Activated CD4-positive, alpha-beta memory T cell treated with anti-CD3 and anti-CD28 coated beads, Interleukin-2, amount 10 ng/mL, durations not matched to agents 7 days and 5 days (primary cell): Measurements from ENCODE around the gene GRIA1. TPM values are rescaled to one million over a fixed set of nuclear protein-coding genes. Genes with fewer than 3 reads are reported as not detected.

Source experiments
- CTCF ChIA-PET: fragments of 350-600 bp; sonication (Branson Sonifier 250); formaldehyde crosslinking; loops from one replicate; lab custom pipeline; 2021; ENCODE audit warnings: antibody characterized with exemption, inconsistent platforms; lab: Charles Lee
- POLR2A ChIA-PET: fragments of 350-600 bp; sonication (Branson Sonifier 250); formaldehyde crosslinking; loops from one replicate; lab custom pipeline; 2021; ENCODE audit warnings: antibody characterized with exemption; lab: Charles Lee
- DNase-seq: peaks from one replicate; pipeline ENCODE4 v3.0.0-alpha.2; 2020
- H3K27ac Mint-ChIP-seq: one replicate; pipeline ENCODE4 v1.8.0; 2021; ENCODE audit warnings: mild to moderate bottlenecking, mixed read lengths
- H3K27me3 Mint-ChIP-seq: one replicate; pipeline ENCODE4 v1.8.0; 2021; ENCODE audit warnings: mixed read lengths
- H3K36me3 Mint-ChIP-seq: one replicate; pipeline ENCODE4 v1.8.0; 2021; ENCODE audit warnings: low read depth, mixed read lengths
- H3K4me1 Mint-ChIP-seq: one replicate; pipeline ENCODE4 v1.8.0; 2021; ENCODE audit warnings: mixed read lengths
- H3K4me3 Mint-ChIP-seq: one replicate; pipeline ENCODE4 v1.8.0; 2021; ENCODE audit warnings: mild to moderate bottlenecking, mixed read lengths
- H3K9me3 Mint-ChIP-seq: one replicate; pipeline ENCODE4 v1.8.0; 2021; ENCODE audit warnings: mixed read lengths
- total RNA-seq, 2 experiments: library from RNA; stranded (reverse); gene quantifications; one replicate each; pipeline ENCODE4 v1.2.3, GENCODE V29; 2021

The GRIA1 gene
- total RNA-seq, 2 experiments from 2014 or later = not detected

DNA sequence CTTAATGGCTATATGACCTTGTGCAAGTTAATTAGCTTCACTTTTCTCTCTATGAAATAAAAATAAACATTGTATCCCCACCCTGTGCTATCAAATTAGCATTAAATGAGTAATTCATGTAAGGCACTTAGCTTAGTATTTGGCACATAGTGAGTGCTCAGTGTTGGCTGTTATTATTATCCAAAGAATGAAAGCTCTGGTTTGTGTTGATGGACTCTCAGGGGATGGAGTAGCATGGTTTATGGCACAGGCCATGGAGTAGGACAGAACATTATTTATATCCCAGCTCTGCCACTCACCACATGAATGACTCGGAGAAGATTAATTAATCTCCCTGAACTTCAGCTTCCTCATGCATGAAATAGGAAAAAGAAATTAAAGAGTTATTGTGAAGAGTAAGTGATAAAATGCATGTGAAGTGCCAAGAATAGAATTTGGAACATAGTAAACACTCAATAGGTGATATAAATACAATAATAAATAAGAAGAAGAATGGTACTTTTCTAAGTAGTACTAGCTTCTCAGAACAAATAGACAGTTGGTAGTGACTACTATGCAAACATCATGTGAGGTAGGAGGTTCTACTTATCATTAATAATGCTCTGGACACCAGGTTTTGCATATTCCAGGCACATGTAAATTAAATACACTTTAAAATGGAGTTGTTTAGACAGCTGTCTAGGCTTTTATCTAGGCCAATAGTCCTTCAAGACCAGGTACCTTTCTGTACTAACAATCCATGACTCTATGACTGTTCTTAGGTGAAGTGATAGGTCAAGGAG is 146.4 kb downstream of the GRIA1 start:
- Mint-ChIP-seq H3K4me1 (no peaks in the 10 kb centered on the region), H3K27ac (no peak overlapping the region), H3K9me3 (no peaks in the 10 kb centered on the region), H3K27me3 (no peaks in the 10 kb centered on the region), H3K4me3 (no peak overlapping the region), H3K36me3 (no peaks in the 10 kb centered on the region)
- ChIA-PET POLR2A (no interaction called here), CTCF (no interaction called here)
- DNase-seq = no peak

DNA sequence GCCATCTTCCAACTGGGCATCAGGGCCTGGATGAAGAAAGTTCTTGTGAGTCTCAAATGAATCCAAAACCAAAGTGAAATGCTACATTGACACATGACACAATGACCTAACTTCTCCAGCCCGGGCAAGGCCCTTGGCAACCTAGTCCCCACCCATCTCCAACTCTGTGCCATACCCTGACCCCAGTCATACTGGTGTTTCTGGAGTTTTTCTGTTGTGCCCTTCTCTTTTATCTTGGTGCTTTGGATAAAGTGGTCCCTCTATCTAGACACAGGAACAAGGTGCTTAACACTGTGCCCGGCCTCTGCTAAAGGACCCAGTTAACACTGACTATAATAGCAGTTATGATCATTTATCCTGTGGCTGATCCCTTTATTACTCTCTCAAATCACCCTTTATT is 149.8 kb downstream of the GRIA1 start:
- ChIA-PET CTCF (no interaction called here), POLR2A (no interaction called here)
- Mint-ChIP-seq H3K9me3 (no peaks in the 10 kb centered on the region), H3K27me3 (no peaks in the 10 kb centered on the region), H3K36me3 (no peaks in the 10 kb centered on the region), H3K4me1 (no peaks in the 10 kb centered on the region), H3K4me3 (no peak overlapping the region), H3K27ac (no peak overlapping the region)
- DNase-seq = no peak

DNA sequence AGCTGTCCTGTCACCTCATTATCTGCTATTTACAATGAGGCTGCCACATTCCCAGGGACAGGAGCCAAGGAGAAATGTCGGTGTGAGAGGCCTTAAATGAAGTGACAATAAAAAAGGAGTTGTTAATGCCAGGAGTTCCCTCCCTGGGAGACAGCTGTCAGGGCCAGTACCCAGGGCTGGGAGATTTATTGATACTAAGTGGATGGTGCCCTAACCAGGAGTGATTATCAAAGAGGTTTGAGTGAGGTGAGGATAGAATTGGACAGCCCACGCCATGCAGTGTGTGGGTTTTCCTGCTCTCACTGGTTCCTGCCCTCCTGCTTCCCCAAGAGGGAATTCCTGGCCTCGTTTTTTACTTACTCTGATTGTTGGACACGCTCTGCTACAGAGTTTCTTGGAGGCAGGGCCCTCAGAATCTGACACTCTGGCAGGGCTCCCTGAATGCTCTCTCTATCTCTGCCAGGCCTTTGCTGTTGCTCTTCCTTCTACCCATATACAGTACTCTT is 150.8 kb downstream of the GRIA1 start:
- CTCF ChIA-PET = no interaction called here
- H3K36me3 Mint-ChIP-seq = no peaks in the 10 kb centered on the region
- no peaks in the 10 kb centered on the region for H3K27me3 Mint-ChIP-seq
- no peaks in the 10 kb centered on the region for H3K9me3 Mint-ChIP-seq
- no peaks in the 10 kb centered on the region for H3K4me1 Mint-ChIP-seq
- no peak overlapping the region for H3K4me3 Mint-ChIP-seq
- DNase-seq = no peak
- POLR2A ChIA-PET = no interaction called here
- no peak overlapping the region for H3K27ac Mint-ChIP-seq

DNA sequence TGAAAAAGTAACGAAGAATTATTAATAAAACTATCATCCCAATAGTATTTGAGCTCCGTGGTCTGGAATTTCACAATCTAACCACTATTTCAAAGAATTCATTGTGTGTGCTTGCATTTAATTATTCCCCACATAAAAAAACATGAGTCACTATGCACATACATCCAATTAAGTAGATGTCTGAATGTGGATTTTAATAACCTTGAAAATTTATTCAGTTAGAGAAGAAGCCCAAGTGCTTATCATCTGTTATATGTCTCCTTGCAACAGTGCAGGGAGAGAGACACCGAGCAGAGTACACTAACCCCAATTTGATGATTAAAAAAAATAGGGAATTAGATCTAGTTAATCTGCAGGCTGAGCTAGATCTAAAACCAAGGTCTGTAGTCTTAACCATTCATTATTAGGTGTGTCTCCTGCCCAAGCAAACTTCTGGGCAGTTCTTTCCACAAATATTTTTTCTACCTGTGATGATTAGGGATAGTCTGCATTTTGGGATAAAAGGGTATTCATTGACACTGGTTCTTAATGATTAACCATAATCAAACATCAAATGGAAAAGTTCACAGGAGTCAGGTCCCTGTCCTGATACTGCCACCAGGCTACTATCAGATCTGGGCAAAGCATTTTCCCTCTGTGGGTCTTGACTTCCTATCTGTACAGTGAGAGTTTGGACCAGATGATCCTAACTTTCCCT is 164.2 kb downstream of the GRIA1 start:
- Mint-ChIP-seq H3K36me3 (no peaks in the 10 kb centered on the region), H3K27ac (no peak overlapping the region), H3K9me3 (no peaks in the 10 kb centered on the region), H3K4me3 (no peak overlapping the region), H3K4me1 (no peaks in the 10 kb centered on the region), H3K27me3 (no peaks in the 10 kb centered on the region)
- ChIA-PET CTCF (no interaction called here), POLR2A (no interaction called here)
- DNase-seq = no peak

DNA sequence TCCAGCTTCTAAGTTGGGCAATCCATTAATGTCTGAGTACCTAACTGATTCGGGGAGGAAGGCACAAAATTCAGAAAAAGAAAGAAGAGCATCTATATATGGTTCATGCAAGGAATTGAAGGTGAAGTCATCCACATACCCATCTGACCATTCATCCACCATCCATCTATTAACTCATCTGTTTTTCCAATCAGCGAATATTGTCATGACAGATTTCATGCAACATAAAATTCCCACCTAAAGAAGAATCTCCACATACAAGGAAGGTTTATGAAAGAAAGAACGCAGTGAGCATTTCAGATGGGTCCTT is 164.7 kb downstream of the GRIA1 start:
- no peaks in the 10 kb centered on the region for H3K27me3 Mint-ChIP-seq
- H3K4me3 Mint-ChIP-seq = no peak overlapping the region
- ChIA-PET CTCF (no interaction called here), POLR2A (no interaction called here)
- H3K27ac Mint-ChIP-seq = no peak overlapping the region
- no peaks in the 10 kb centered on the region for H3K4me1 Mint-ChIP-seq
- no peaks in the 10 kb centered on the region for H3K36me3 Mint-ChIP-seq
- no peak for DNase-seq
- H3K9me3 Mint-ChIP-seq = no peaks in the 10 kb centered on the region

DNA sequence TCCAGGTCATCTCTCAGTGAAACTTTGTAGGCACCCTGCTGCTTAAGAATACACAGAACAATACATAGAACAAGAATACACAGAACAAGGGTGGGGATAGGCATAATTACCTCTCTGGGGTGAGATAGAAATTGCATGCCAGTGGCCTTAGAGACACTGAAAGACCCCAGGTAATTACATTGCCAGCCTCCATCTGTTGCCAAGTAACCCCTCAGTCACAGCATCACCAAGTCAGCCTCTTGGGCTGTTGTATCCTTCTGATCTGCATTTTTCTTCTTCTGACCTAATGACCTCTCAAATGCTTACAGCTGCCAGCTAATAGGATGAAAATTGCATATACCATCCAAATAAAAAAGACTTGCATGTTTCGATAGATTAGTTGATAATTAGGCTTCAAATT is 167.7 kb downstream of the GRIA1 start:
- no peaks in the 10 kb centered on the region for H3K36me3 Mint-ChIP-seq
- no peak overlapping the region for H3K4me3 Mint-ChIP-seq
- H3K4me1 Mint-ChIP-seq = no peaks in the 10 kb centered on the region
- no peaks in the 10 kb centered on the region for H3K27me3 Mint-ChIP-seq
- H3K27ac Mint-ChIP-seq = no peak overlapping the region
- POLR2A ChIA-PET = no interaction called here
- CTCF ChIA-PET = no interaction called here
- no peaks in the 10 kb centered on the region for H3K9me3 Mint-ChIP-seq
- DNase-seq = no peak

DNA sequence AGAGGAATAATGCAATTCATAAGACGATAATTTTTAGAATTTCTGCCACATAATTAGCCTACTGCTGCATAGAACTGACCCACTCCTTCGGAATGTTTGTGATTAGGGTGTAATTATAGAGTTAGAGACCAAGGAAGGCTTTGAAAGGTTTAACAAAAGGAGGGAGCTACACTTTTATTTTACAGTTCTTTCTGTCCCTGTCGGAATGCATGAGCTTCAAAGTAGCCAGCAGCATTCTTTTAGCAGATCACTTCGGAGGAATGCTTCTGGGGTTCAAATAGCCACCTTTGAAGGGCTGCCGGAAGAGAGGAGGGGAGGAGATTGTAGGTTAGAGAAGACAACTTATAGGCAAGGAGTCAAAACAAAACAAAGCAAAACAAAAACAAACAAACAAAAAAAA is 168.1 kb downstream of the GRIA1 start:
- H3K4me1 Mint-ChIP-seq = no peaks in the 10 kb centered on the region
- no peaks in the 10 kb centered on the region for H3K27me3 Mint-ChIP-seq
- DNase-seq = no peak
- no peaks in the 10 kb centered on the region for H3K36me3 Mint-ChIP-seq
- ChIA-PET POLR2A (no interaction called here), CTCF (no interaction called here)
- no peaks in the 10 kb centered on the region for H3K9me3 Mint-ChIP-seq
- H3K4me3 Mint-ChIP-seq = no peak overlapping the region
- H3K27ac Mint-ChIP-seq = no peak overlapping the region

DNA sequence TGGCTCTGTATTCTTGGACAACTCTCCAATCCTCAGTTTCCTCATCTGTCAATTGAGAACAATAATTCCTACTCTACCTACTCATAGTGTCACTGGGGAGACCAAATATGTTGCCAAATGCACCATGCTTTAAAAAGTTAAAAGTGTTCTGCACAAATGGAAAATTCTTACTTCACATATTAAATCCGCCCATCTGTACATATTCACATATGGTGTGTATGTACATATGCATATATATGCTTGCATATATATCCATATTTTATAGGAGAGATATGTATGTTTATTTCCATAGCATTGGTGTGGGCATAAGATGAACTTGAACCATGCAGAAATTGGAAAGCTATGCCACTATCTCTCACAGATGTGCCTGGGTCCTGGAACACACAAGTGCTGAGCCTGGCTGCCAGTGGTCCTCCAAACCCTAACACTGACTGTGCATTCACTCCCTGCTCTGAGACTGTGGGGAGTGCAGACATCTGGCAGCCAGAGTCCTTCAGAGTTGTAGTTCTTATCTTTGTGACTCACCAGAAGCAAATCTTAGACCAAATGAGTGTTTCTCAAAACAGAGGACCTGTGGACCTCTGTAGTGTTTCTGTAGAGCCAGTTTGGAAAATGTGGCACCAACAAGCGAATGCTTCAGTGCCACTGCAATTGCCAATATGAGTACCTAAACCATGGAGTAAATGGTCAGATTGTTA is 168.7 kb downstream of the GRIA1 start:
- H3K27me3 Mint-ChIP-seq = no peaks in the 10 kb centered on the region
- H3K36me3 Mint-ChIP-seq = no peaks in the 10 kb centered on the region
- no peak overlapping the region for H3K4me3 Mint-ChIP-seq
- DNase-seq = no peak
- CTCF ChIA-PET = no interaction called here
- H3K4me1 Mint-ChIP-seq = no peaks in the 10 kb centered on the region
- POLR2A ChIA-PET = no interaction called here
- H3K9me3 Mint-ChIP-seq = no peaks in the 10 kb centered on the region
- no peak overlapping the region for H3K27ac Mint-ChIP-seq

DNA sequence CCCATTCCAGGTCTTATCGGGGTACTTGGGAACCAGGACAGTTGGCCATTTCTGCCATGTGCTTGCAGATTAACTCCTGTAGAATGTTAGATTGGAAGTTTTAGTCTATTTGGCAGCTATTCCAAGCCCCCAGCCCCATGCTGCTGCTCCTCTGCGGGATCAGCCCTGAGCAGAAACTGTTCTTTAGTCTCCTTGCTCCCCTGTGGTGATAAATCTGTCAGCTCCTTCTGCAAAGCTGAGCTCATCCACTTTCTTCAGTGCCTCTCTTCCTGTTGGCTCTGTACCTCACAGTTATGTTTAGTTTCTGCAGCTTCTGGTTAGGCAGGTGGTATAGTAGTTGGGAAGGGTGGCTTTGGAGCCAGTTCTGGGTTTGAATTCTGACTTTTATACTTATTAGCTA is 170.4 kb downstream of the GRIA1 start:
- no peak for DNase-seq
- Mint-ChIP-seq H3K36me3 (no peaks in the 10 kb centered on the region), H3K9me3 (no peaks in the 10 kb centered on the region), H3K4me1 (no peaks in the 10 kb centered on the region), H3K4me3 (no peak overlapping the region), H3K27me3 (no peaks in the 10 kb centered on the region), H3K27ac (no peak overlapping the region)
- ChIA-PET POLR2A (no interaction called here), CTCF (no interaction called here)

DNA sequence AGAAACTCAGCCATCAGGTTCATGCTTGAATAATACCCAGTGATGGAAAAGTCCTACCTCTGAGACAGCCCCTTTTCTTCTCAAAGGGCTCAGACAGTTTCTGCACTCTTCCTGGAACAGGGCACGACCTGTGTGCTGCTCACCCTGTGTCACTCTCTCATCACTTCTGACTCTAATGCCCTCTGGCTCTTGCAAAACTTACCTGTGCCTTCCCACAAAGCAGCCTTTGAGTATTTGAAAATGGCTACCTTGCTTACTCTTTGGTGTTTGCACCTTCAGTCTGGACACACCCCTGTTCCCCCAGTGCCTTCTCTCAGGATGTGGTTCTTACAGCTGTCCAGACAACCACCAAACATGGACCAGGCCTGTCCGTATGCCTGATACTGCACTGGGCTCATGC is 171.4 kb downstream of the GRIA1 start:
- no peaks in the 10 kb centered on the region for H3K4me1 Mint-ChIP-seq
- DNase-seq = no peak
- H3K27me3 Mint-ChIP-seq = no peaks in the 10 kb centered on the region
- CTCF ChIA-PET = no interaction called here
- no peak overlapping the region for H3K27ac Mint-ChIP-seq
- no peaks in the 10 kb centered on the region for H3K36me3 Mint-ChIP-seq
- POLR2A ChIA-PET = no interaction called here
- no peaks in the 10 kb centered on the region for H3K9me3 Mint-ChIP-seq
- no peak overlapping the region for H3K4me3 Mint-ChIP-seq

DNA sequence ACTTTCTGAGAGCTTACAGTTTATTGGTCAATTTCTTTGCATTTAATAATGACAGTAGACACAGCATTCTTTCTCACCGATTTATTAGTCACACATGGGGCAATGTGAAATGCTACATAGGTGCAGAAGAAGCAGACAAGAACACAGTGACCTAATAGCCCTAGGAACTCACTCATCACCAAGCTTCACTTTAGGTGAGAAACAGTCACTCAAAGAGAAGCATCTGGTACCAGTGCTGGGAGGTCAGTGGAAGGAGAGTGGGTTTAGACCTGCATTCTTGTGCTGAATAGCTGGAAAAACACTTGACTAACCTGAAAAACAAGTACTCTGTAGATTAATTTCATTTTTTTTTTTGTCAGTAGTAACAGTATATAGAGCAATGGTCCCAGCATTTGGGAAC is 179.6 kb downstream of the GRIA1 start:
- no peak overlapping the region for H3K27ac Mint-ChIP-seq
- no peaks in the 10 kb centered on the region for H3K4me1 Mint-ChIP-seq
- no peaks in the 10 kb centered on the region for H3K9me3 Mint-ChIP-seq
- no peaks in the 10 kb centered on the region for H3K36me3 Mint-ChIP-seq
- no peaks in the 10 kb centered on the region for H3K27me3 Mint-ChIP-seq
- ChIA-PET CTCF (no interaction called here), POLR2A (no interaction called here)
- no peak overlapping the region for H3K4me3 Mint-ChIP-seq
- DNase-seq = no peak

DNA sequence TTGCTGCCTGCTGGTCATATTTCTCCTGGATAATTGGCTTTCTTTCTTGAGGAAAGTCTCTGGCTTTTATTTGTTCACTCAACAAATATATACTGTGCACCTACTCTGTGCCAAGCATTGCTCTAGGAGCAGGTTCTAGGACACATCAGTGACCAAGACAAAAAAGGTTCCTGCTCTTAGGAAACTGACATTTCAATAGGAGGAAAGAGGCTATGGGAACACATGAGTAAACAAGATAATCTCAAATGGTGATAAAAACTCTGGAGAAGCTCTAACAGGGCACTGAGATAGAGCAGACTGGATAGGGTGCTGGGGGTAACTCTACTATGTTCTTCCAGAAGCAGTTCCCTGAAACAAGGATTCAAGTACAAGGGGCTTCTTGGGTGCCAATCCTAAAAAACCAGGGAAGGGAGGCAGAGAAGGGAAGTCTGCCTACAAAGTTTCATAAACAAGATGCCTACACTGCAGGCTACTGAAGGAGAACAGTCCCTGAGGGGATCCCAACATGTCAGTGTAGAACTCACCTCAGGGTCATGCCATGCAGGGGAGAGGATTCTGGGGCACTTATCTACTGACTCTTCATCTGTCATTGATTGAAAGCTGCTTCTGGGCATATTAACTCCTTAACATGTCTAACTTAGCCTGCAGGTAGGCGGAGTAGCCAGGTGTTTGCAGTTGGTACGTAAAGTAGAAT is 181.3 kb downstream of the GRIA1 start:
- Mint-ChIP-seq H3K27ac (no peak overlapping the region), H3K9me3 (no peaks in the 10 kb centered on the region), H3K27me3 (no peaks in the 10 kb centered on the region), H3K36me3 (no peaks in the 10 kb centered on the region), H3K4me3 (no peak overlapping the region), H3K4me1 (no peaks in the 10 kb centered on the region)
- ChIA-PET CTCF (no interaction called here), POLR2A (no interaction called here)
- no peak for DNase-seq

DNA sequence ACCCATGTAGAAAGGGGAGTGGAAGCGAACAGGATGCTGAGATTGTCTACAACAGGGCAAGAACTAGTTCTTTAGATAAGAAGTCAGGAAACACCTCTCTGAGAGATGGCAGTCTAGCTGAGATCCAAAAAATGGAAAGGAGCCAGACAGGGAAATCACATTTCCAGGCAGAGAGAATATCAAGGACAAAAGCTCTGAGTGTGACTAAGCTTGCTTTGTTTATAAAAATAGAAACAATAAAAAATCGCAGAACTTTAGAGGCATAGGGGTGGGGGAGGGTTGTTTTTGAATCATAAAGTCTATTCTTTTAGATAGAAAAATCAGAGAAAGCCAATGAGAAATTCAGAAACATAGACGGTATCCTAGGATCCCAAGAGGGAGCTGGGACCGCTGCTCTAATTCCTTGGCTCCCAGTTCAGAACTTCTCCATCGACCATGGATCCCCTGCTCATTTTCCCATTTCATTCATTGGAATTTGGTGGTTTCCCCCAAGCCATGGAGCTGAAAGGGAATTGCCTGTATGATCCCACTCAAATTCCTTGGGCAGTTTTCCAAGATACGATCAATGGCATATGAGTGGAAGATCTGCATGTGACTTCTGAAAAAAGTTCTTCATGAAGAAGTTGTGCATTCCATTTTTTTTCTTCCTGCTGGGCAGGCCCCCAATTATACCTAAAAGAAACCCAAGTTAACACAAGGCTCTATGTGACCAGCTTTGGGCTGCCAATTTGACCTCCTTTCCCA is 182.0 kb downstream of the GRIA1 start:
- Mint-ChIP-seq H3K4me1 (no peaks in the 10 kb centered on the region), H3K36me3 (no peaks in the 10 kb centered on the region), H3K9me3 (no peaks in the 10 kb centered on the region), H3K27me3 (no peaks in the 10 kb centered on the region), H3K4me3 (no peak overlapping the region), H3K27ac (no peak overlapping the region)
- DNase-seq = no peak
- ChIA-PET POLR2A (no interaction called here), CTCF (no interaction called here)
